IPS DF 4.7 (cell line): ENCODE results near the gene ABI3.
"Not testable (repeated sequence)": the region's sequence is repeated elsewhere in the genome, so short reads cannot be mapped to it uniquely, and the experiment has no call there.

Experiments used
- DNase-seq: peaks from one replicate; pipeline ENCODE4 v3.0.0-alpha.2; 2013; ENCODE audit warnings: low spot score; ENCODE audit errors: extremely low read depth

Gene ABI3, protein sequence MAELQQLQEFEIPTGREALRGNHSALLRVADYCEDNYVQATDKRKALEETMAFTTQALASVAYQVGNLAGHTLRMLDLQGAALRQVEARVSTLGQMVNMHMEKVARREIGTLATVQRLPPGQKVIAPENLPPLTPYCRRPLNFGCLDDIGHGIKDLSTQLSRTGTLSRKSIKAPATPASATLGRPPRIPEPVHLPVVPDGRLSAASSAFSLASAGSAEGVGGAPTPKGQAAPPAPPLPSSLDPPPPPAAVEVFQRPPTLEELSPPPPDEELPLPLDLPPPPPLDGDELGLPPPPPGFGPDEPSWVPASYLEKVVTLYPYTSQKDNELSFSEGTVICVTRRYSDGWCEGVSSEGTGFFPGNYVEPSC

DNA sequence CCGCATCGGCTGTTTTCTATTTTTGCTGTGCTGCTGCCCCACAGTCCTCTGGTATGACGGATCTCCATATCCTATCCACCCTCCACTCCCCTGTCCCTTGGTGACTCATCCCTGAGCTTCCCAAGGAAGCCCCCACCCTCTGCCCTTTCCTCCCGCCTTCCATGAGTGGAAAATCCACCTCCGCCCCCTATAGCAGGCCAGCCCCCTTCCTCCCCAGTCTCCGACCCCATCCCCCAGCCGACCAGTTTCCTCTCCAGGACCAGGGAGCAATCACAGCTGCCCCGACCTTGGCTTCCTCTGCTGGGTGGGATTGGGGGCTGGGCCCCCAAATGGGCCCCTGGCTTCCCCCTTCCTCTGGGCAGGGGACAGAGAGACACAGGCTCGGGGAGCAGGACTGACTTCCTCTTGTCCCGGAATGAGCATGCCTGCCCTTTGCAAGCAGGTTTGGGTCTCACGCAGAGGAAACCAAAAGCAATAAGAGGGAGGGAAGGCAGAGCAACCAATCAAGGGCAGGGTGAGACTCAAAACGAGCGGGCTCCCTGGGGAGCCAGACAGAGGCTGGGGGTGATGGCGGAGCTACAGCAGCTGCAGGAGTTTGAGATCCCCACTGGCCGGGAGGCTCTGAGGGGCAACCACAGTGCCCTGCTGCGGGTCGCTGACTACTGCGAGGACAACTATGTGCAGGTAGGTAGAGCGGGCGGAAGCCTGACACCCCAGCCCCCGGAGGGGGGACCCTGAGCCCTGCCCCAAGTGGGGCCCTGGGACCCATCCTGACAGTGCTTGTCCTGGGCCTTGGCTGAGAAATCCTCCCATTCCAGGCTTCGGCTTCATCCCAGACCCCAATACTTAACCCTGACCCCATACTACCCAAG lies at the start of gene ABI3, which contains the start of gene GNGT2:
Gene ABI3 (plus strand): TSS at position 550 of the 872 bp plus-strand sequence. CDS start 18 bp downstream, at position 568.
Gene GNGT2 (minus strand): TSS at position 417 of the 872 bp plus-strand sequence. CDS start 3,152 bp downstream, outside the sequence.
- no peak for DNase-seq

- DNase-seq = no peak
These were observed 47.6 kb upstream of the ABI3 start for GRCh38 chr17:49162866-49163265.

DNA sequence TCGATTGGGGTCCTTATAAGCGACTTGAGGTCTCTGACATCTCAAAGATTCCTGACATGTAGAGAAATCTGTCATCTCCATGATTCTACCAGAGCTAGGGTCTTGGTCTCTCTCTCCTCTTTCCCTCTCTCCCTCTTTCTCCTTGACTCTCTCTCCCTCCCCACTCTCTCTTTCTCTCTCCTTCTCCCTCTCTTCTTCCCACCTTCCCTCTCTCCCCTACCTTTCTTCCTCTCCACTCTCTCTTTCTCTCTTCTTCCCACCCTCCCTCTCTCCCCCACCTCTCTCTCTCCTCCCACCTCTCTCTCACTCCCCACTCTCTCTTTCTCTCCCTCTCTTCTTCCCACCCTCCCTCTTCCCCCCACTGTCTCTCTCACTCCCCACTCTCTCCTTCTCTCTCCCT lies 45.4 kb upstream of the ABI3 start:
- no peak for DNase-seq

DNA sequence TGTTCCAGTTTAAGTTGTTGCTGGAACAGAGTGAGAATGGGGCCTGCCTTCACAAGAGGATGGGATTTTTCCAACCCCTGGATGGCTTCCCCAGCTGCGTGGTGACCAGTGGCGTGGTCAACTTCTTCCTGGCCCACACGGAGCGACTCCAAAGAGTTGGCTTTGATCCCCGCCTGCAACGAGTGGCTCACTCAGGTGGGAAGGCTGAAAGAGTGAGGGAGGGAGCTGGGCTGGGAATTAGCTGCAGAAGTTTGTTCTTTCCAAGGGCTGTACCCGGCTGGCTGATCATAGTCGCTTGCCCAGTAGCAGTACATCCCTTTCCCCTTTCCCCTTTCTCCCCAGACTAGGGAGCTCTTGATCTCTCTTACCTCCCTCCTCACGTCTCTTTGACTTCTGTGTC lies 41.8 kb upstream of the ABI3 start:
- no peak for DNase-seq

DNA sequence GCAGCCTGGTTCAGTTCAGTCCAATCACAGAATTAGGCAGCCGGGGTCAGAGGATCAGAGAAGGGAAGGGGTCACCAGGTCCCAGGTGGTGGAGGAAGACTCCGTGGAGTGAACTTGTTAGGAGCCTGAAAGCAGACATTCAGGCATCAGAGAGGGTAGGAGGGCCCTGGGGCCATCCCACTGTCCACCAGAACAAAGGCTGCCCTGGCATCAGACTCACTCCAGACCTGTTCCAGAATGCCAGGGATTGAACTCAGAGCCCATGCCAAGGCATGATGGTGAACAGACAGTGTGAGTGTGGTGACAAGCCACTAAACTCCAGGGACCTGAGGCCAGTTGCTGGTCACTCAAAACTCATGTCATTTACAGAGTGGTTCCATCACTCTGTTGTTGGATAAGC lies 40.3 kb upstream of the ABI3 start:
- no peak for DNase-seq

- not testable (repeated sequence) for DNase-seq
These were observed 39.8 kb upstream of the ABI3 start for GRCh38 chr17:49170711-49171110.

GRCh38 chr17:49175978-49176377 lies 34.5 kb upstream of the ABI3 start:
- DNase-seq = not testable (repeated sequence)

GRCh38 chr17:49180303-49180702 lies 30.2 kb upstream of the ABI3 start:
- DNase-seq = no peak

- DNase-seq = no peak
These were observed 29.4 kb upstream of the ABI3 start for GRCh38 chr17:49180998-49181635.

- DNase-seq = no peak
These were observed 27.2 kb upstream of the ABI3 start for GRCh38 chr17:49183341-49183740.

- no peak for DNase-seq
These were observed 26.7 kb upstream of the ABI3 start for GRCh38 chr17:49183801-49184200.

GRCh38 chr17:49184522-49184921 lies 26.0 kb upstream of the ABI3 start:
- not testable (repeated sequence) for DNase-seq

- not testable (repeated sequence) for DNase-seq
These were observed 25.1 kb upstream of the ABI3 start for GRCh38 chr17:49185381-49185780.

DNA sequence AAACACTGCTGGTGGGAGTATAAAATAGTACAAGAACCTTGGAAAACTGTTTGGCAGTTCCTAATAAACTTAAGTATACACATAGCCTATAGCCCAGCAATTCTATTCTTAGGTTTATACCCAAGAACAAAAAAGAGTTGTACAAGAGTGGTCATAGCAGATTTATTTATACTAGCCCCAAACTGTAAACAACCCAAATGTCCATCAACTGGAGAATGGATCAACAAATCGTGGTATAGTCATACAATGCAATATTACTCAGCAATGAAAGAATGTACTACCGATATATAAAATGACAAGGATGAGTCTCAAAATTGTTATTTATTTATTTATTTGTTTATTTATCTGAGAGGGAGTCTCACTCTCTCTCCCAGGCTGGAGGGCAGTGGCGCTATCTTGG lies 23.2 kb upstream of the ABI3 start:
- DNase-seq = no peak

DNA sequence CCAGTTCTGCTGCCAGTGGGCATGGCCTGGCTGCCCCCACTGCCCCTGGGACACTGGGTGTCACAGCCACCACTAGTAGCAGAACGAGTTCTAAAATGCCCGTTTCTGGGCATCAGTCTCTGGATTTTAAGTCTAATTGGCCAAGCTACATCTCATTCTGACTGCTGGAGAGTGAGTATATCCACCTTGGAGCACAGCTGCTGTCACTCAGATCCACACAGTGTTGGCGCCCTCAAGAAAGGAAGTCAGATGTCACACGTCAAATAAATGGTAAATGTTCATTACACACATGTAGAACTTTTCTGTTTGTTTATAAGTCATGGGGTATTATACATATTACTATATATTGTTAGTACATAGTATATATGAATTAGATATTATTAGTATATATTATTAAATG lies 19.6 kb upstream of the ABI3 start:
- no peak for DNase-seq

- no peak for DNase-seq
These were observed 19.0 kb upstream of the ABI3 start for GRCh38 chr17:49191409-49191916.

GRCh38 chr17:49191917-49192741 lies 18.4 kb upstream of the ABI3 start:
- DNase-seq = peak; percentile 58

DNA sequence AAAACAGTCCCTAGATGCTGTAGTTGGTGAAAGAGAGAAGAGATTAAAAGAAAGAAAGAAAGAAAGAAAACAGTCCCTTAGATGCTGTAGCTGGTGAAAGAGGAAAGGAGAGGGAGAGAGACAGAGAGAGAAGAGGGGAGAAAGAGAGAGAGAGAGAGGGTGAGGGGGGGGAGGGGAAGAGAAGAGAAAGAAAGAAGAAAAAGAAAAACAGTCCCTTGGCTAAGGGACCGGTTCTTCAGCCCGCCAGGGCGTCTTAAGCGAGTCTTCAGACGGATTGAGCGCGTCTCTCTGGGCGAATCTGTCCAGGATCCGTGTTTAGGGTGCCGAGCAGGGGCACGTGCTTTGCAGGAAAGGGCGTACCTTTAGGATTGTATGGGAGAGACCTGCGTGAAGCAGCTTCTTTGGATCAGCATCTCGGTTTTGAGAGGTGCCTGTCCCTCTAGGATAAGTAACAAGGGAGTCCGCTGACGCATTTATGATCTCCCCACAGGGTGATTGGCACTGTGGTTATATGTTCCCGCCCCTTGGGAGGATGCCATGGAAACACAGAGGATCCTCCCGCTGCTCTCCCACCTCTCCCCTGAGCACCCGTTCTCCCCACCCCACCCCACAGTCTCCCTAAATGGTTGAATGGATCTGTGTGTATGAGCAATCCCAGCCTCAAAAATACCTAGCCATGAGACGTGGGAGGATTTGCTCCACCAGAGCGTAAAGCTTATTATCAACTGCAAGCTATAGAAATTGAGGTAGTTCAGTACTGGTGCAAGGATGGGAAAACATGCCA lies 16.8 kb upstream of the ABI3 start:
- no peak for DNase-seq

DNA sequence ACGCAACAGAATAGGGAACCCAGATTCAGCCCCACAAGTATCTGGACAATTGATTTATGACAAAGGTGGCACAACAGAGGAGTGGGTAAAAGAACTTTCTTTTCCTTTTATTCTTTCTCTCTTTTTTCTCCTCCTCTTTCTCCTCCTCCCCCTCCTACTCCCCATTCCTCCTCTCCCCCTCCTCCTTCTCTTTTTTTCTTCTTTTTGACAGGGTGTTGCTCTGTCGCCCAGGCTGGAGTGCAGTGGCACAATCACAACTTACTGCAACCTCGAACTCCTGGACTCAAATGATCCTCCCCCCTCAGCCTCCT lies 16.3 kb upstream of the ABI3 start:
- no peak for DNase-seq

DNA sequence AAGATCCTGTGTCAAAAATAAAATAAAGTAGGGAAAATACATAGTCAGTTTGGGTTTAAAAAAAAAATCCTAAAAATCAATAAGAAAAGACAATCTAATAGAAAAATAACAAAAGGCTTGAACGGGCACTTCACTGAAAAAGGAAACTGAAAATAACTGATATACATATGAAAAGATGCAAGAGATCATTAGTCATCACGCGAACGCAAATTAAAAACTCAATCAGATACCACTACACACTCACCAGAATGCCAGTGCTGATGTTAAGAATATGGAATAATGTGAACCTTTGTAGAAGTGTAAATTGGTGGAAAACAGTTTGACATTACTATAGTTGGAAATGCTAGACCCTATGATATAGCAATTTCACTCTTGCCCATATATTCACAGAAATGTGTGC lies 14.8 kb upstream of the ABI3 start:
- no peak for DNase-seq
